Type B pancreatic cell (in vitro differentiated cells): ENCODE measurements around the gene ATAD5. TPM values are rescaled to one million over a fixed set of nuclear protein-coding genes. Genes with fewer than 3 reads are reported as not detected.
"Not testable (repeated sequence)": the region's sequence is repeated elsewhere in the genome, so short reads cannot be mapped to it uniquely, and the experiment has no call there.

Experiments used
- DNase-seq: peaks from one replicate; pipeline ENCODE4 v3.0.0; 2021; ENCODE audit warnings: mixed read lengths; ENCODE audit not compliant: unreplicated experiment; ENCODE audit errors: extremely low spot score
- H3K27ac Mint-ChIP-seq: 2 replicates; pipeline ENCODE4 v1.8.0; 2021; ENCODE audit warnings: mild to moderate bottlenecking, mixed read lengths
- H3K27me3 Mint-ChIP-seq: 2 replicates; pipeline ENCODE4 v1.8.0; 2021; ENCODE audit warnings: mixed read lengths
- H3K36me3 Mint-ChIP-seq: 2 replicates; pipeline ENCODE4 v1.8.0; 2021; ENCODE audit warnings: mixed read lengths
- H3K4me1 Mint-ChIP-seq: one replicate; pipeline ENCODE4 v1.8.0; 2021; ENCODE audit warnings: mixed read lengths; ENCODE audit not compliant: unreplicated experiment
- H3K4me3 Mint-ChIP-seq: 2 replicates; pipeline ENCODE4 v1.8.0; 2021; ENCODE audit warnings: mild to moderate bottlenecking, mixed read lengths
- H3K9me3 Mint-ChIP-seq: 2 replicates; pipeline ENCODE4 v1.8.0; 2021; ENCODE audit warnings: mixed read lengths
- total RNA-seq: library from RNA; stranded (reverse); gene quantifications from 2 replicates; pipeline ENCODE4 v1.2.1, GENCODE V29; 2021; ENCODE audit warnings: low replicate concordance
- TF ChIP-seq, protein P1 (sequence below): fragments of 200-600 bp; sonication (generic); conservative IDR thresholded peaks from 2 replicates; pipeline ENCODE4 v1.5.0; 2021; ENCODE audit warnings: antibody characterized with exemption, mild to moderate bottlenecking

ATAD5 gene
- total RNA-seq, 1 donor from 2014 or later, result 14.3 TPM

DNA sequence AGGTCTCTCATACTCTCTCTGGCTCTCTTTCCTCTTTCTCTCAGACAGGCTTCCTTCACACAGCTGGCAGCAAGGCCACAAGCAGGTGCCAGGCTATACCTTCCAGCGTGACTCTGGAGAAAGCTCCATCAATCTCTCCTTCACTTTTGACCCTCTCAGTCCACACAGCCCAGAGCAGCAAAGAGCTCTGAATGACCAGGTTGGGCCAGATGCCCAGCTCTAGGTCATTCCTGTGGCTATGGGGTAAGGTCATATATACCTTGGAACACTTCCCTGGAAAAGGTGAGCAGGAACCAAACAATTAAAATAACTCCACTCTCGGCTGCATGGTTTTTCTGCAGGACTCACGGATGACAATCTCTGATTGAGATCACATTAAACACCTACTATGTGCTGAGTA lies 98.7 kb downstream of the ATAD5 start:
- Mint-ChIP-seq H3K4me3 (no peak overlapping the region), H3K4me1 (no peaks in the 10 kb centered on the region), H3K27ac (no peak overlapping the region), H3K9me3 (no peaks in the 10 kb centered on the region), H3K27me3 (peaks cover 28% of the 10 kb centered on the region), H3K36me3 (no peaks in the 10 kb centered on the region)
- DNase-seq, result no peak
- TF ChIP-seq, protein P1, sequence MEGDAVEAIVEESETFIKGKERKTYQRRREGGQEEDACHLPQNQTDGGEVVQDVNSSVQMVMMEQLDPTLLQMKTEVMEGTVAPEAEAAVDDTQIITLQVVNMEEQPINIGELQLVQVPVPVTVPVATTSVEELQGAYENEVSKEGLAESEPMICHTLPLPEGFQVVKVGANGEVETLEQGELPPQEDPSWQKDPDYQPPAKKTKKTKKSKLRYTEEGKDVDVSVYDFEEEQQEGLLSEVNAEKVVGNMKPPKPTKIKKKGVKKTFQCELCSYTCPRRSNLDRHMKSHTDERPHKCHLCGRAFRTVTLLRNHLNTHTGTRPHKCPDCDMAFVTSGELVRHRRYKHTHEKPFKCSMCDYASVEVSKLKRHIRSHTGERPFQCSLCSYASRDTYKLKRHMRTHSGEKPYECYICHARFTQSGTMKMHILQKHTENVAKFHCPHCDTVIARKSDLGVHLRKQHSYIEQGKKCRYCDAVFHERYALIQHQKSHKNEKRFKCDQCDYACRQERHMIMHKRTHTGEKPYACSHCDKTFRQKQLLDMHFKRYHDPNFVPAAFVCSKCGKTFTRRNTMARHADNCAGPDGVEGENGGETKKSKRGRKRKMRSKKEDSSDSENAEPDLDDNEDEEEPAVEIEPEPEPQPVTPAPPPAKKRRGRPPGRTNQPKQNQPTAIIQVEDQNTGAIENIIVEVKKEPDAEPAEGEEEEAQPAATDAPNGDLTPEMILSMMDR, result no peak

DNA sequence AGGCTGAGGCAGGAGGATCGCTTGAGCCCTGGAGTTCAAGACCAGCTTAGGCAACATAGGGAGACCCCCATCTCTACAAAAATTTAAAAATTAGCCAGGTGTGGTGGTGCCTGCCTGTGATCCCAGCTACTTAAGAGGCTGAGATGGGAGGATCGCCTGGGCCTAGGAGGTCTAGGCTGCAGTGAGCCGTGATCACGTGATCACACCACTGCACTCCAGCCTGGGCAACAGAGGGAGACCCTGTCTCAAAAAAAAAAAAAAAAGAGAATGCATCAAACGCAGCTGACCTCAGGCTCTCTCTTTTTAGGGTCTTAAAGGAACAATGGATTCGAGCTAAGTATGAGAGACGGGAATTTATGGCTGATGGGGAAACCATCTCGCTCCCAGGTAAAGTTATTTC lies 99.8 kb downstream of the ATAD5 start:
- H3K4me3 Mint-ChIP-seq, H3K27ac Mint-ChIP-seq, H3K9me3 Mint-ChIP-seq, H3K36me3 Mint-ChIP-seq, H3K4me1 Mint-ChIP-seq, DNase-seq: not testable (repeated sequence)
- H3K27me3 Mint-ChIP-seq, result peaks cover 18% of the 10 kb centered on the region

DNA sequence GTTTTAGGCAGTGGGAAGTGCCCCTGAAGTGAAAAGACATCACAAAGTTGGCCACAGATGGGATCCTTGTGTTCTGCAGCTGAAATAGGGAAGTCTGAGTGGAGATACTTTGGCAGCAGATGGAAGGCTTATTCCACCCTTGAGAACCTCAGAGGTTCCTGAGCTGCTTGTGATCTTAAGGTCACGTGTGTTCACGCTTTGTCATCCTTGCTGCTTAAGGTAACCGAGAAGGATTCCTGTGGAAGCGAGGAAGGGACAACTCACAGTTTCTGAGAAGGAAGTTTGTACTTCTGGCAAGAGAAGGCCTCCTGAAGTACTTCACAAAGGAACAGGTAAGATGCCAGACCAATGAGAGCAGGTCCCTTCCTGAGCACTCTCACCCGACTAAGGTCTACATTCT lies 102.2 kb downstream of the ATAD5 start:
- no peaks in the 10 kb centered on the region for H3K4me1 Mint-ChIP-seq
- TF ChIP-seq, protein P1, result no peak
- H3K27ac Mint-ChIP-seq, result no peak overlapping the region
- no peaks in the 10 kb centered on the region for H3K9me3 Mint-ChIP-seq
- H3K36me3 Mint-ChIP-seq, result no peaks in the 10 kb centered on the region
- H3K27me3 Mint-ChIP-seq, result peaks cover 11% of the 10 kb centered on the region
- H3K4me3 Mint-ChIP-seq, result no peak overlapping the region
- DNase-seq, result no peak

DNA sequence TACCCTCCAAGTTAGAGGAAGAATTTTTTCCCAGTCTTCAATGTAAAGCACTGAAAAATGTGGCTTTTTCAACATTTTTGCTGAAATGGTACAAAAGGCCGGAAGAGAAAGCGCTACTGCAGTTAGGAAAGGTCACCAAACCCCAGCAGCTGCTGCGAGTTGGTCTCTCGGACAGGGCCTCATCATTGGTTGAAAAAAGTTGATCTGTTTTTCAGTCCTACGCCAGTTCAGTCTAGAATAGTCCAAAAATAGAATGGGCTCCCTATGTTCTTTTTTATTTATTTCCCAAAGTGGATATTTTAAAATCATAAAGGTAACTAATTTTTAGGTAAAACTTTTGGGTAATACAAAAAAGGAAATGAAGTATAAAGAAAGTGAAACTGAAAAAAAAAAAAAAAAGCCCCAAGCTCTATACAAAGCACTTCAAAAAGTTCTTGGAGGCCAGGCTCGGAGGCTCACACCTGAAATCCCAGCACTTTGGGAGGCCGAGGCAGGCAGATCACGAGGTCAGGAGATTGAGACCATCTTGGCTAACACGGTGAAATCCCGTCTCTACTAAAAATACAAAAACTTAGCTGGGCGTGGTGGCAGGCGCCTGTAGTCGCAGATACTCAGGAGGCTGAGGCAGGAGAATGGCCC lies 107.4 kb downstream of the ATAD5 start:
- no peak overlapping the region for H3K27ac Mint-ChIP-seq
- peaks cover 4% of the 10 kb centered on the region for H3K27me3 Mint-ChIP-seq
- TF ChIP-seq, protein P1, result no peak
- no peaks in the 10 kb centered on the region for H3K36me3 Mint-ChIP-seq
- no peak for DNase-seq
- H3K4me1 Mint-ChIP-seq, result no peaks in the 10 kb centered on the region
- H3K4me3 Mint-ChIP-seq, result no peak overlapping the region
- H3K9me3 Mint-ChIP-seq, result no peaks in the 10 kb centered on the region

DNA sequence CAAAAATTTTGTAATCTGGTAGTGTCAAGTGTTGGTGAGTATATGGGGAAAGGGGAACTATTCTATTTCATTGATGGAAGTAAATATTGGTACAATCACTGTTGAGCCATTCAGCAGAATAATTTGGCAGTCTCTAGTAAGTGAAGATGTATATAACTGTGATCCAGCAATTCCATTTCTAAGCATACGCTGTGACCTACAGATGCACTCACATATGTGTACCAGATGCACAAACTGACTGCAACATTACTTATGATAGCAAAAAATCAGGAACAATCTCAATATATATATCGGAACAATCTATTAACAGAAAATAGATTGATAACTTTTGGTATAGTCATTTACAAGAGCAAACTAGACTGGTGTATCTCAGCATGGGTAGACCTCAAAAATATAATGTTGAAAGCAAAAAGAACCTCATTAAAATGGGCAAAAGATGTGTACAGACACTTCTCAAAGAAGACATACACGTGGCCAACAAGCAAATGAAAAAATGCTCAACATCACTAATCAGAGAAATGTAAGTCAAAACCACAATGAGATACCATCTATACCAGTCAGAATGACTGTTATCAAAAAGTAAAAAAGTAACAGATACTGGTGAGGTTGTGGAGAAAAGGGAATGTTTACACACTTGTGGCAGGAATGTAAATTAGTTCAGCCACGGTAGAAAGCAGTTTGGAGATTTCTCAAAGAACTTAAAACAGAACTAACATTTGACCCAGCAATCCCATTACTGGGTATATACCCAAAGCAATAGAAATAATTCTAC lies 110.7 kb downstream of the ATAD5 start:
- DNase-seq, result no peak
- H3K27me3 Mint-ChIP-seq, result no peaks in the 10 kb centered on the region
- no peak overlapping the region for H3K4me3 Mint-ChIP-seq
- TF ChIP-seq, protein P1, result no peak
- H3K9me3 Mint-ChIP-seq, result no peaks in the 10 kb centered on the region
- H3K27ac Mint-ChIP-seq, result no peak overlapping the region
- no peaks in the 10 kb centered on the region for H3K4me1 Mint-ChIP-seq
- H3K36me3 Mint-ChIP-seq, result no peaks in the 10 kb centered on the region

Other genes starting within 250 kb of the ATAD5 start
- 7.5 and 9.0 TPM in 2 replicates for gene CRLF3, start 7.3 kb upstream of the ATAD5 start, total RNA-seq
- gene TEFM, start 74.3 kb downstream of the ATAD5 start, total RNA-seq, result 17.8 and 19.4 TPM in 2 replicates
- gene ADAP2, start 90.0 kb downstream of the ATAD5 start, total RNA-seq, result 1.4 and 2.6 TPM in 2 replicates
- gene RNF135, start 139.1 kb downstream of the ATAD5 start, total RNA-seq, result 8.8 and 10.8 TPM in 2 replicates